ENCODE results near the gene CMTR1. TPM values are rescaled to one million over a fixed set of nuclear protein-coding genes. Genes with fewer than 3 reads are reported as not detected.

CMTR1 gene
- total and polyA plus RNA-seq, 9 donors, result 18.7 to 45.0 (median 38.4) TPM

DNA sequence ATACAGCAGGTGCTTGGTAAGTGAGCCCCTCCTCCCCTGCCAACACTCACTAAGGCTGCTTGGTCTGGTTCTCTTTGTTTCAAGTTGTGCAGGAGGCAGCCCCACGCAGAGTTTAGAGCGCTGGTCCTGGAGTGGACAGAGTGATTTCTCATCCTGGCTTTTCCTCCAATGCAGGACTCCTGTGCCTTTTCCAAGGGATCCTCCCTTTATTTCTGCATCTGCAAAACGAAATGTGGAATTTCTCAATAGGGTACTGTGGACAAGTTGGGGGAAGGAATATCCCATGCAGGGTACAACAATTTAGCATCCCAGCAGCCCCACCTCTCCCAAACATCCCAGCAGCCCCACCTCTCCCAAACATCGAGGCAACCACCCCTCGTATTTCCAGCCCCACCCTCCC, 97.3 kb downstream of the CMTR1 start:
- TF ChIP-seq POLR2A (IDR thresholded peaks at IDR 0.05), result no peak
- TF ChIP-seq, protein P1, sequence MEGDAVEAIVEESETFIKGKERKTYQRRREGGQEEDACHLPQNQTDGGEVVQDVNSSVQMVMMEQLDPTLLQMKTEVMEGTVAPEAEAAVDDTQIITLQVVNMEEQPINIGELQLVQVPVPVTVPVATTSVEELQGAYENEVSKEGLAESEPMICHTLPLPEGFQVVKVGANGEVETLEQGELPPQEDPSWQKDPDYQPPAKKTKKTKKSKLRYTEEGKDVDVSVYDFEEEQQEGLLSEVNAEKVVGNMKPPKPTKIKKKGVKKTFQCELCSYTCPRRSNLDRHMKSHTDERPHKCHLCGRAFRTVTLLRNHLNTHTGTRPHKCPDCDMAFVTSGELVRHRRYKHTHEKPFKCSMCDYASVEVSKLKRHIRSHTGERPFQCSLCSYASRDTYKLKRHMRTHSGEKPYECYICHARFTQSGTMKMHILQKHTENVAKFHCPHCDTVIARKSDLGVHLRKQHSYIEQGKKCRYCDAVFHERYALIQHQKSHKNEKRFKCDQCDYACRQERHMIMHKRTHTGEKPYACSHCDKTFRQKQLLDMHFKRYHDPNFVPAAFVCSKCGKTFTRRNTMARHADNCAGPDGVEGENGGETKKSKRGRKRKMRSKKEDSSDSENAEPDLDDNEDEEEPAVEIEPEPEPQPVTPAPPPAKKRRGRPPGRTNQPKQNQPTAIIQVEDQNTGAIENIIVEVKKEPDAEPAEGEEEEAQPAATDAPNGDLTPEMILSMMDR (IDR thresholded peaks at IDR 0.05), result no peak
- TF ChIP-seq EP300 (IDR thresholded peaks at IDR 0.05), result no peak
- no peaks in the 10 kb centered on the region for H3K4me1 ChIP-seq (ENCODE audit: insufficient read depth)
- no peaks in the 10 kb centered on the region for H3K36me3 ChIP-seq
- no peak for DNase-seq
- no peak overlapping the region for H3K27ac ChIP-seq
- no peak overlapping the region for H3K4me3 ChIP-seq
- WGBS, 3 donors, result 8 to 14% (median 12%) methylated on average over 5 of the region's 5 CpGs
- H3K9me3 ChIP-seq, result no peaks in the 10 kb centered on the region
- no peaks in the 10 kb centered on the region for H3K27me3 ChIP-seq
- intact Hi-C loops (cut with DNase I), result loop anchor here in 1 of 4 donors (5.0 kb wide), 1 partner anchor 1773 kb away; no protein-coding TSS in a partner anchor

DNA sequence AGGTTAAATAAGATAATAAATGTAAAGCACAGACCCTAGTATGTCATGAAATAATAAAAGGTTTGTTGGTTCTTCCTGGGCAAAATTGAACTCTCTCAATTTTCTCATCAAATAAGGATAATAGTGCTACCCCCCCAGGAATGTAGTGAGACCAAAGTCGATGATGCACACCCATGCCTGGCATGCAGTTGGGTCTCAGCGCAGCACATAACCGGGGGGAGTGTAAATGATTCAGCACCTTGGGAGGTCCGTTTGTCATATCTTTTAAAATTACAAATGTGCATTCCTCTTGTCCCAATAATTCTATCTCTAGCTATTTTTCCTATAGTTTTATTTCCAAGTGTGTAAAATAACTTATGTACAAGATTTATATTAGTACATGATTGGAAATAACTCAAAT, 98.0 kb downstream of the CMTR1 start:
- intact Hi-C loops (cut with DNase I), result loop anchor here in 1 of 4 donors (5.0 kb wide), 1 partner anchor 1774 kb away; no protein-coding TSS in a partner anchor
- Histone ChIP-seq H3K4me1 (ENCODE audit: insufficient read depth) (peaks cover 3% of the 10 kb centered on the region), H3K27ac (no peak overlapping the region), H3K4me3 (no peak overlapping the region), H3K9me3 (no peaks in the 10 kb centered on the region), H3K36me3 (no peaks in the 10 kb centered on the region), H3K27me3 (no peaks in the 10 kb centered on the region)
- WGBS, 3 donors, result 53 to 66% (median 58%) methylated on average over 4 of the region's 4 CpGs
- TF ChIP-seq POLR2A (IDR thresholded peaks at IDR 0.05) (no peak), EP300 (IDR thresholded peaks at IDR 0.05) (no peak)
- TF ChIP-seq, protein P1 (IDR thresholded peaks at IDR 0.05), result no peak
- no peak for DNase-seq

Other genes with a start within 250 kb of the CMTR1 start
- 10 to 100 TPM in 5 of 7 donors, 1 to 10 TPM in 2; 8.6 to 17.7 (median 12.8) TPM for gene TBC1D22B, start 175.4 kb upstream of the CMTR1 start, total RNA-seq
- gene TBC1D22B, start 175.4 kb upstream of the CMTR1 start, polyA plus RNA-seq, result 10 to 100 TPM in 1 of 2 donors, 1 to 10 TPM in 1; 7.4 to 12.8 TPM
- 1 to 10 TPM in 6 of 7 donors, under 1 TPM in 1; 0.48 to 4.6 (median 1.5) TPM for gene TMEM217, start 175.1 kb upstream of the CMTR1 start, total RNA-seq
- 1 to 10 TPM in 1 of 2 donors, under 1 TPM in 1; 0.39 to 3.8 TPM for gene TMEM217, start 175.1 kb upstream of the CMTR1 start, polyA plus RNA-seq
- gene RNF8, start 79.2 kb upstream of the CMTR1 start, total RNA-seq, result 10 to 100 TPM in 6 of 7 donors, 1 to 10 TPM in 1; 10.0 to 19.9 (median 17.6) TPM
- gene RNF8, start 79.2 kb upstream of the CMTR1 start, polyA plus RNA-seq, result 10 to 100 TPM; 15.3 to 27.1 TPM
- gene CCDC167, start 66.7 kb downstream of the CMTR1 start, total RNA-seq, result 10 to 100 TPM in 1 of 7 donors, 1 to 10 TPM in 6; 4.4 to 21.9 (median 8.1) TPM
- 10 to 100 TPM; 11.0 to 13.5 TPM for gene CCDC167, start 66.7 kb downstream of the CMTR1 start, polyA plus RNA-seq

Data from ovary (tissue), 9 donors.